Measurements from ENCODE around the gene PRDM16.

DNA sequence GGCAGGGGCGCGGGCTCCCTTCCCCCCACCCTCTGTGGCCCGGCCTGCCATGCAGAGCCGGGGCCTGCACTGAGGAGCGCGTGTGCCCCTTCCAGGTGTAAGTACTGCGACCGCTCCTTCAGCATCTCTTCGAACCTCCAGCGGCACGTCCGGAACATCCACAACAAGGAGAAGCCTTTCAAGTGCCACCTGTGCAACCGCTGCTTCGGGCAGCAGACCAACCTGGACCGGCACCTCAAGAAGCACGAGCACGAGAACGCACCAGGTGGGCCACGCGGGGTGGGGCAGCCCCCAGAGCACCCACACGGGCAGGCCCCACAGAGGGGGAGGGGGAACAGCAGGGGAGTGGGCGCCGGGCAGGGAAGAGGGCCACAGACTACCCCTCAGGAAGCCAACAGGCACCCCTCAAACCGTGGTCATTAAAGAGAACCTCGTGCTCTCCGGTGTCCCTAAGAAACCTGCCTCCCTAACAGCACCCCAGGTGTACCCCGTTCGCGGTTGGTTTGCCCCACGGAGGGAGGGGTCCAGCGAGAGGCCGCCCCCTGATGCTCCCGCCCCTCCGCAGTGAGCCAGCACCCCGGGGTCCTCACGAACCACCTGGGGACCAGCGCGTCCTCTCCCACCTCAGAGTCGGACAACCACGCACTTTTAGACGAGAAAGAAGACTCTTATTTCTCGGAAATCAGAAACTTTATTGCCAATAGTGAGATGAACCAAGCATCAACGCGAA, 356.6 kb downstream of the PRDM16 start:
- no peak for TF ChIP-seq CTCF (IDR thresholded peaks at IDR 0.05)
- TF ChIP-seq POLR2A (IDR thresholded peaks at IDR 0.05), result no peak

Measured in thyroid gland (tissue), 4 donors.